Activated T-cell treated with anti-CD3 and anti-CD28 coated beads, Interleukin-2, amount 50 U/mL, for 24 hours (primary cell): Measurements from ENCODE around the gene CMPK2.

Experiments
- DNase-seq: peaks from one replicate; pipeline ENCODE4 v3.0.0-alpha.2; 2020
- H3K27ac Mint-ChIP-seq: 2 replicates; pipeline ENCODE4 v1.8.0; 2020; ENCODE audit warnings: mild to moderate bottlenecking, mixed read lengths
- H3K27me3 Mint-ChIP-seq: 2 replicates; pipeline ENCODE4 v1.8.0; 2020; ENCODE audit warnings: mixed read lengths
- H3K36me3 Mint-ChIP-seq: 2 replicates; pipeline ENCODE4 v1.8.0; 2020; ENCODE audit warnings: low read depth, mixed read lengths
- H3K4me1 Mint-ChIP-seq: 2 replicates; pipeline ENCODE4 v1.8.0; 2020; ENCODE audit warnings: low read depth, mixed read lengths
- H3K4me3 Mint-ChIP-seq: 2 replicates; pipeline ENCODE4 v1.8.0; 2020; ENCODE audit warnings: mild to moderate bottlenecking, moderate library complexity, mixed read lengths
- H3K9me3 Mint-ChIP-seq: 2 replicates; pipeline ENCODE4 v1.8.0; 2020; ENCODE audit warnings: mixed read lengths

Gene CMPK2

GRCh38 chr2:6888724-6889123 lies 23.0 kb upstream of the CMPK2 start:
- Mint-ChIP-seq H3K36me3 (peaks cover 45% of the 10 kb centered on the region), H3K27ac (no peak overlapping the region), H3K4me3 (no peak overlapping the region), H3K27me3 (no peaks in the 10 kb centered on the region), H3K9me3 (no peaks in the 10 kb centered on the region), H3K4me1 (no peaks in the 10 kb centered on the region)
- no peak for DNase-seq

- DNase-seq: no peak
- H3K4me1 Mint-ChIP-seq: no peaks in the 10 kb centered on the region
- no peak overlapping the region for H3K4me3 Mint-ChIP-seq
- peaks cover 44% of the 10 kb centered on the region for H3K36me3 Mint-ChIP-seq
- H3K9me3 Mint-ChIP-seq: no peaks in the 10 kb centered on the region
- no peak overlapping the region for H3K27ac Mint-ChIP-seq
- no peaks in the 10 kb centered on the region for H3K27me3 Mint-ChIP-seq
Measured at GRCh38 chr2:6887751-6888192, 22.1 kb upstream of the CMPK2 start.

GRCh38 chr2:6885968-6886367 lies 20.3 kb upstream of the CMPK2 start:
- no peak for DNase-seq
- Mint-ChIP-seq H3K27ac (no peak overlapping the region), H3K27me3 (no peaks in the 10 kb centered on the region), H3K4me3 (no peak overlapping the region), H3K9me3 (no peaks in the 10 kb centered on the region), H3K36me3 (peaks cover 45% of the 10 kb centered on the region), H3K4me1 (peaks cover 9% of the 10 kb centered on the region)

- Mint-ChIP-seq H3K4me1 (peaks cover 12% of the 10 kb centered on the region), H3K4me3 (no peak overlapping the region), H3K27ac (no peak overlapping the region), H3K36me3 (peaks cover 45% of the 10 kb centered on the region), H3K27me3 (no peaks in the 10 kb centered on the region), H3K9me3 (no peaks in the 10 kb centered on the region)
- no peak for DNase-seq
Measured at GRCh38 chr2:6885551-6885950, 19.8 kb upstream of the CMPK2 start.

- H3K27ac Mint-ChIP-seq: no peak overlapping the region
- H3K36me3 Mint-ChIP-seq: peaks cover 33% of the 10 kb centered on the region
Measured at GRCh38 chr2:6883448-6884122, 17.9 kb upstream of the CMPK2 start.

GRCh38 chr2:6881516-6881915 lies 15.8 kb upstream of the CMPK2 start:
- H3K9me3 Mint-ChIP-seq: no peaks in the 10 kb centered on the region
- no peak for DNase-seq
- no peak overlapping the region for H3K4me3 Mint-ChIP-seq
- no peaks in the 10 kb centered on the region for H3K27me3 Mint-ChIP-seq
- no peak overlapping the region for H3K27ac Mint-ChIP-seq
- peaks cover 50% of the 10 kb centered on the region for H3K4me1 Mint-ChIP-seq
- peaks cover 19% of the 10 kb centered on the region for H3K36me3 Mint-ChIP-seq

More at GRCh38 chr2:6883448-6884122, 17.9 kb upstream of the CMPK2 start:
- Mint-ChIP-seq H3K4me3 (no peak overlapping the region), H3K27me3 (no peaks in the 10 kb centered on the region), H3K4me1 (peaks cover 30% of the 10 kb centered on the region), H3K9me3 (no peaks in the 10 kb centered on the region)
- DNase-seq: no peak

- peak overlapping the region; percentile 30 for H3K27ac Mint-ChIP-seq
- H3K36me3 Mint-ChIP-seq: peaks cover 19% of the 10 kb centered on the region
- no peaks in the 10 kb centered on the region for H3K9me3 Mint-ChIP-seq
- no peaks in the 10 kb centered on the region for H3K27me3 Mint-ChIP-seq
- H3K4me3 Mint-ChIP-seq: no peak overlapping the region
- peaks cover 53% of the 10 kb centered on the region for H3K4me1 Mint-ChIP-seq
- DNase-seq: no peak
Measured at GRCh38 chr2:6881046-6881445, 15.3 kb upstream of the CMPK2 start.

GRCh38 chr2:6880200-6880733 lies 14.6 kb upstream of the CMPK2 start:
- H3K36me3 Mint-ChIP-seq: peaks cover 18% of the 10 kb centered on the region
- peaks cover 60% of the 10 kb centered on the region for H3K4me1 Mint-ChIP-seq
- H3K9me3 Mint-ChIP-seq: no peaks in the 10 kb centered on the region
- no peaks in the 10 kb centered on the region for H3K27me3 Mint-ChIP-seq
- H3K27ac Mint-ChIP-seq: peak overlapping the region; percentile 87
- no peak for DNase-seq
- peak overlapping the region; percentile 67 for H3K4me3 Mint-ChIP-seq

- Mint-ChIP-seq H3K27ac (peak overlapping the region; percentile 42), H3K4me3 (peak overlapping the region; percentile 38), H3K9me3 (peaks cover 1% of the 10 kb centered on the region), H3K36me3 (peaks cover 13% of the 10 kb centered on the region), H3K4me1 (peaks cover 68% of the 10 kb centered on the region), H3K27me3 (no peaks in the 10 kb centered on the region)
- DNase-seq: no peak
Measured at GRCh38 chr2:6879011-6879410, 13.3 kb upstream of the CMPK2 start.

- Mint-ChIP-seq H3K27me3 (no peaks in the 10 kb centered on the region), H3K4me1 (peaks cover 69% of the 10 kb centered on the region), H3K4me3 (peak overlapping the region; percentile 38), H3K9me3 (peaks cover 4% of the 10 kb centered on the region), H3K36me3 (peaks cover 10% of the 10 kb centered on the region), H3K27ac (no peak overlapping the region)
- no peak for DNase-seq
Measured at GRCh38 chr2:6878549-6878948, 12.8 kb upstream of the CMPK2 start.

- H3K27ac Mint-ChIP-seq: peak within 1 kb of the TSS; percentile 76
- no peaks in the 10 kb centered on the region for H3K27me3 Mint-ChIP-seq
- peaks cover 78% of the 10 kb centered on the region for H3K4me1 Mint-ChIP-seq
- DNase-seq: peak; percentile 40
- peak within 1 kb of the TSS; percentile 71 for H3K4me3 Mint-ChIP-seq
- H3K36me3 Mint-ChIP-seq: peaks cover 5% of the 10 kb centered on the region
- H3K9me3 Mint-ChIP-seq: peaks cover 4% of the 10 kb centered on the region
Measured at GRCh38 chr2:6877402-6878304, 11.9 kb upstream of the CMPK2 start, which contains the start of gene RSAD2. Gene RSAD2 (plus strand): TSS chr2:6877777. CDS start chr2:6877801, 24 bp downstream.

GRCh38 chr2:6876309-6876708 lies 10.6 kb upstream of the CMPK2 start:
- DNase-seq: no peak
- H3K36me3 Mint-ChIP-seq: peaks cover 3% of the 10 kb centered on the region
- H3K9me3 Mint-ChIP-seq: peaks cover 4% of the 10 kb centered on the region
- no peaks in the 10 kb centered on the region for H3K27me3 Mint-ChIP-seq
- peaks cover 79% of the 10 kb centered on the region for H3K4me1 Mint-ChIP-seq
- H3K4me3 Mint-ChIP-seq: no peak overlapping the region
- H3K27ac Mint-ChIP-seq: no peak overlapping the region

GRCh38 chr2:6874032-6874431 lies 8.3 kb upstream of the CMPK2 start:
- peaks cover 4% of the 10 kb centered on the region for H3K9me3 Mint-ChIP-seq
- no peaks in the 10 kb centered on the region for H3K27me3 Mint-ChIP-seq
- peaks cover 3% of the 10 kb centered on the region for H3K36me3 Mint-ChIP-seq
- H3K27ac Mint-ChIP-seq: no peak overlapping the region
- DNase-seq: no peak
- H3K4me3 Mint-ChIP-seq: no peak overlapping the region
- H3K4me1 Mint-ChIP-seq: peaks cover 59% of the 10 kb centered on the region

GRCh38 chr2:6872394-6872793 lies 6.7 kb upstream of the CMPK2 start:
- H3K27ac Mint-ChIP-seq: peak overlapping the region; percentile 57
- H3K4me3 Mint-ChIP-seq: no peak overlapping the region

More at GRCh38 chr2:6872394-6872793, 6.7 kb upstream of the CMPK2 start:
- H3K4me1 Mint-ChIP-seq: peaks cover 44% of the 10 kb centered on the region
- H3K9me3 Mint-ChIP-seq: peaks cover 4% of the 10 kb centered on the region
- H3K36me3 Mint-ChIP-seq: peaks cover 3% of the 10 kb centered on the region
- DNase-seq: no peak
- H3K27me3 Mint-ChIP-seq: no peaks in the 10 kb centered on the region
